Bronchial epithelial cell (primary cell): ENCODE results near the gene FAM174C. TPM values are rescaled to one million over a fixed set of nuclear protein-coding genes. Genes with fewer than 3 reads are reported as not detected.

Source experiments
- DNase-seq: peaks from one replicate; pipeline ENCODE4 v3.0.0-alpha.2; 2010; ENCODE audit warnings: low read depth
- FAIRE-seq: peaks from 2 replicates; lab custom pipeline; 2011; peaks lifted over from hg19 to GRCh38; lab: Jason Lieb, UNC
- H3K27me3 ChIP-seq: 2 replicates; pipeline ENCODE4 v1.5.1; 2011; ENCODE audit warnings: low read length; ENCODE audit not compliant: control insufficient read depth, insufficient read depth
- H3K36me3 ChIP-seq: 2 replicates; pipeline ENCODE4 v1.5.1; 2011; ENCODE audit warnings: low read length; ENCODE audit not compliant: control insufficient read depth, insufficient read depth
- H3K4me3 ChIP-seq: 2 replicates; pipeline ENCODE4 v1.5.1; 2011; ENCODE audit warnings: mild to moderate bottlenecking, low read depth, low read length, control low read depth
- CTCF ChIP-seq: IDR thresholded peaks from 2 replicates; pipeline ENCODE4 v1.5.1; 2011; ENCODE audit warnings: mild to moderate bottlenecking, moderate library complexity, low read length, control low read depth, inconsistent platforms; ENCODE audit not compliant: insufficient read depth, severe bottlenecking
- total RNA-seq: library from RNA; depleted of rRNA; stranded (reverse); fragments of >200 nt; gene quantifications from 2 replicates; pipeline ENCODE4 v1.2.1, GENCODE V29; 2014

FAM174C gene
- total RNA-seq, 1 donor from 2014 or later = 20.8 TPM

GRCh38 chr19:1295169-1296012 lies 20.1 kb downstream of the FAM174C start:
- Histone ChIP-seq H3K36me3 (no peaks in the 10 kb centered on the region), H3K27me3 (peaks cover 3% of the 10 kb centered on the region), H3K4me3 (no peak overlapping the region)
- DNase-seq (no peak), FAIRE-seq (no peak)
- no peak for TF ChIP-seq CTCF

GRCh38 chr19:1296078-1296477 lies 20.7 kb downstream of the FAM174C start:
- Histone ChIP-seq H3K36me3 (no peaks in the 10 kb centered on the region), H3K4me3 (no peak overlapping the region), H3K27me3 (peaks cover 3% of the 10 kb centered on the region)
- no peak for DNase-seq
- TF ChIP-seq CTCF = no peak
- no peak for FAIRE-seq

GRCh38 chr19:1296575-1297271 lies 21.4 kb downstream of the FAM174C start:
- no peak for TF ChIP-seq CTCF
- Histone ChIP-seq H3K27me3 (peaks cover 3% of the 10 kb centered on the region), H3K36me3 (no peaks in the 10 kb centered on the region), H3K4me3 (no peak overlapping the region)
- FAIRE-seq = no peak
- DNase-seq = no peak

GRCh38 chr19:1298235-1298634 lies 22.9 kb downstream of the FAM174C start:
- TF ChIP-seq CTCF = no peak
- FAIRE-seq (no peak), DNase-seq (no peak)
- peaks cover 3% of the 10 kb centered on the region for H3K27me3 ChIP-seq
- H3K36me3 ChIP-seq = no peaks in the 10 kb centered on the region
- no peak overlapping the region for H3K4me3 ChIP-seq

GRCh38 chr19:1299801-1300200 lies 24.5 kb downstream of the FAM174C start:
- FAIRE-seq = no peak
- Histone ChIP-seq H3K4me3 (no peak overlapping the region), H3K36me3 (no peaks in the 10 kb centered on the region), H3K27me3 (peaks cover 1% of the 10 kb centered on the region)
- DNase-seq = no peak
- no peak for TF ChIP-seq CTCF
